B cell (primary cell): ENCODE measurements around the gene N4BP2. TPM values are rescaled to one million over a fixed set of nuclear protein-coding genes. Genes with fewer than 3 reads are reported as not detected.
A peak's percentile ranks its signal among the peaks of the same experiment; 100 is the strongest.

Source experiments
- ATAC-seq: fragments of 200-7000 bp; cut with Tn5 transposase; one replicate; pipeline ENCODE4 v1.10.0; 2021; ENCODE audit warnings: low read depth, mild to moderate bottlenecking, moderate number of reproducible peaks, moderate library complexity
- CTCF ChIA-PET: fragments of 350-600 bp; sonication (Branson Sonifier 250); formaldehyde crosslinking; loops from one replicate; lab custom pipeline; 2021; ENCODE audit warnings: antibody characterized with exemption, inconsistent platforms; lab: Charles Lee
- POLR2A ChIA-PET: fragments of 350-600 bp; sonication (Branson Sonifier 250); formaldehyde crosslinking; loops from one replicate; lab custom pipeline; 2021; ENCODE audit warnings: antibody characterized with exemption; lab: Charles Lee
- DNase-seq: peaks from one replicate; pipeline ENCODE4 v3.0.0; 2013
- H2AFZ ChIP-seq: 2 replicates; pipeline ENCODE4 v1.6.1; 2012; ENCODE audit warnings: mild to moderate bottlenecking, low read depth, low read length; ENCODE audit not compliant: insufficient read depth, poor library complexity, severe bottlenecking
- H3K27ac ChIP-seq, 2 donors: 1 replicate in 1 of 2; 2 replicates in 1 of 2; pipeline ENCODE4 v1.5.1; 2012 to 2013; ENCODE audit warnings: low read length in 2 of 2, mild to moderate bottlenecking in 2 of 2, moderate library complexity in 1 of 2
- H3K27me3 ChIP-seq, 4 experiments: fragments of 200-600 bp in 1 of 4; sonication (generic) in 1 of 4; replicated peaks in 1 of 4; 1 replicate in 2 of 4; 2 replicates in 2 of 4; pipeline versions ENCODE4 v1.6.1 to v1.7.0; 2013 to 2016; ENCODE audit warnings: low read length in 3 of 4, mild to moderate bottlenecking in 2 of 4, mixed read lengths in 1 of 4, moderate library complexity in 1 of 4; ENCODE audit not compliant: insufficient read depth in 4 of 4, control insufficient read depth in 3 of 4; ENCODE audit errors: control extremely low read depth in 1 of 4
- H3K36me3 ChIP-seq, 2 experiments: replicated peaks in 1 of 2; 1 replicate in 1 of 2; 2 replicates in 1 of 2; pipeline versions ENCODE4 v1.6.1 to v1.7.1; 2013; ENCODE audit warnings: low read length in 1 of 2; ENCODE audit not compliant: insufficient read depth in 2 of 2, control insufficient read depth in 1 of 2; ENCODE audit errors: control extremely low read depth in 1 of 2, extremely low read depth in 1 of 2
- H3K4me1 ChIP-seq, 2 donors: fragments of 200-600 bp in 1 of 2; sonication (generic) in 1 of 2; 1 replicate in 1 of 2; 2 replicates in 1 of 2; pipeline versions ENCODE4 v1.5.1 to v1.6.1; 2013 to 2017; ENCODE audit warnings: low read length in 2 of 2; ENCODE audit not compliant: control insufficient read depth in 2 of 2, insufficient read depth in 2 of 2
- H3K4me2 ChIP-seq: replicated peaks from 2 replicates; pipeline ENCODE3; 2012; ENCODE audit warnings: mild to moderate bottlenecking, low read depth, low read length; ENCODE audit not compliant: poor library complexity, severe bottlenecking
- H3K4me3 ChIP-seq, 5 experiments: fragments of 200-600 bp in 1 of 5; sonication (generic) in 1 of 5; 1 replicate in 3 of 5; 2 replicates in 2 of 5; pipeline versions ENCODE4 v1.5.1 to v1.7.0; 2011 to 2016; ENCODE audit warnings: low read length in 4 of 5, mild to moderate bottlenecking in 4 of 5, low read depth in 2 of 5, control low read depth in 1 of 5, moderate library complexity in 1 of 5; ENCODE audit not compliant: insufficient read depth in 1 of 5; ENCODE audit errors: control extremely low read depth in 1 of 5, extremely low read depth in 1 of 5
- H3K79me2 ChIP-seq: fragments of 200-600 bp; sonication (generic); one replicate; pipeline ENCODE4 v1.6.0; 2016; ENCODE audit warnings: low read length; ENCODE audit not compliant: control insufficient read depth, insufficient read depth
- H3K9ac ChIP-seq: fragments of 200-600 bp; sonication (generic); 2 replicates; pipeline ENCODE4 v1.6.1; 2017; ENCODE audit warnings: mild to moderate bottlenecking, low read length, moderate library complexity
- H3K9me3 ChIP-seq, 3 donors: one replicate each; pipeline versions ENCODE4 v1.6.1 to v1.7.1; 2013; ENCODE audit warnings: low read length in 2 of 3; ENCODE audit not compliant: control insufficient read depth in 2 of 3, insufficient read depth in 1 of 3; ENCODE audit errors: control extremely low read depth in 1 of 3
- H4K20me1 ChIP-seq: 2 replicates; pipeline ENCODE4 v1.6.0; 2012; ENCODE audit warnings: mild to moderate bottlenecking, low read length; ENCODE audit not compliant: insufficient read depth, control insufficient read depth, poor library complexity, severe bottlenecking
- H3K27ac Mint-ChIP-seq: one replicate; pipeline ENCODE4 v1.8.0; 2021; ENCODE audit warnings: mixed read lengths
- H3K27me3 Mint-ChIP-seq: one replicate; pipeline ENCODE4 v1.8.0; 2021; ENCODE audit warnings: mixed read lengths
- H3K4me1 Mint-ChIP-seq: one replicate; pipeline ENCODE4 v1.8.0; 2021; ENCODE audit warnings: mixed read lengths
- H3K4me3 Mint-ChIP-seq: one replicate; pipeline ENCODE4 v1.8.0; 2021; ENCODE audit warnings: mixed read lengths
- H3K9me3 Mint-ChIP-seq: one replicate; pipeline ENCODE4 v1.8.0; 2022; ENCODE audit warnings: mixed read lengths; ENCODE audit not compliant: insufficient read depth
- EZH2 ChIP-seq: IDR thresholded peaks from 2 replicates; pipeline ENCODE4 v1.6.1; 2012; ENCODE audit warnings: borderline replicate concordance, low read depth, mild to moderate bottlenecking, moderate library complexity, low read length; ENCODE audit not compliant: insufficient read depth, poor library complexity, severe bottlenecking
- WGBS: methylation state at CpG from one replicate; pipeline ENCODE4 v1.1.5; 2013; ENCODE audit warnings: missing lambda C conversion rate; ENCODE audit not compliant: insufficient coverage; 5-methylcytosine and 5-hydroxymethylcytosine counted together
- intact Hi-C: fragments of 100-400 bp; cut with micrococcal nuclease; formaldehyde crosslinking; loops from one replicate; pipeline ENCODE4 v1.10.0; 2022
- polyA plus RNA-seq: library from polyadenylated mRNA; depleted of rRNA; stranded (reverse); fragments of >200 nt; gene quantifications from 2 replicates; pipeline ENCODE4 v1.2.3, GENCODE V29; 2012
- total RNA-seq, 2 donors: library from RNA; stranded (reverse); fragments of 120-200 nt in 1 of 2; gene quantifications; 1 replicate in 1 of 2; 2 replicates in 1 of 2; pipeline versions ENCODE4 v1.2.3 to v1.2.4, GENCODE V29; 2013 to 2022
- TF ChIP-seq, protein P1 (sequence below): fragments of 200-600 bp; IDR thresholded peaks from one replicate; pipeline ENCODE4 v1.8.0; 2022; ENCODE audit warnings: antibody characterized with exemption, mild to moderate bottlenecking

Gene N4BP2
- total and polyA plus RNA-seq, 2 donors (not counting 1 experiment from before 2014, with no cell fraction given), result 2.4 to 12.8 TPM

DNA sequence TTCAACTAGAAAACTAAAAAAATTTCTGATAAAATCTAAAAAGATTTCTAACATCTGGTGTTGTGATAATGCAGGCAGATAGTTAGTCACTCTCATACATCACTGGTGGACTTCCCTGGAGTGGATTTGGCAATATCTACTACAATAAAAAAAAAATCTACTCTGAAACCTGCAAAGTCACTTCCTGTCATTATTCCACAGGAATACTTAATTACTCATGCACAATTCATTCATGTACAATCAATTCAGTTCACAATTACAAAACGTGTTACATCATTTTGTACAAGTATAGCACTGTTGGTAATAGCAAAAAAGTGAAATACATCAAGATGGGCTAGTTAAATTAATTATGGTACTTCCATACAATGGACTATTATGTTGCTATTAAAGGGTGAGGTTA is 123.7 kb downstream of the N4BP2 start:
- DNase-seq (no peak), ATAC-seq (no peak)
- Histone ChIP-seq H3K9ac (no peak overlapping the region), H3K79me2 (peaks cover 6% of the 10 kb centered on the region), H3K36me3 (no peaks in the 10 kb centered on the region), H3K27ac (no peak overlapping the region), H3K27me3 (no peaks in the 10 kb centered on the region), H3K4me2 (no peak overlapping the region), H2AFZ (no peak overlapping the region), H3K4me1 (peaks cover 35 to 42% of the 10 kb centered on the region in 2 donors), H3K9me3 (peaks cover 0 to 2% (median 0%) of the 10 kb centered on the region in 3 donors), H4K20me1 (no peaks in the 10 kb centered on the region), H3K4me3 (no peak overlapping the region)
- no peak overlapping the region for H3K27ac Mint-ChIP-seq
- intact Hi-C loops, result no loop called here
- TF ChIP-seq, protein P1, sequence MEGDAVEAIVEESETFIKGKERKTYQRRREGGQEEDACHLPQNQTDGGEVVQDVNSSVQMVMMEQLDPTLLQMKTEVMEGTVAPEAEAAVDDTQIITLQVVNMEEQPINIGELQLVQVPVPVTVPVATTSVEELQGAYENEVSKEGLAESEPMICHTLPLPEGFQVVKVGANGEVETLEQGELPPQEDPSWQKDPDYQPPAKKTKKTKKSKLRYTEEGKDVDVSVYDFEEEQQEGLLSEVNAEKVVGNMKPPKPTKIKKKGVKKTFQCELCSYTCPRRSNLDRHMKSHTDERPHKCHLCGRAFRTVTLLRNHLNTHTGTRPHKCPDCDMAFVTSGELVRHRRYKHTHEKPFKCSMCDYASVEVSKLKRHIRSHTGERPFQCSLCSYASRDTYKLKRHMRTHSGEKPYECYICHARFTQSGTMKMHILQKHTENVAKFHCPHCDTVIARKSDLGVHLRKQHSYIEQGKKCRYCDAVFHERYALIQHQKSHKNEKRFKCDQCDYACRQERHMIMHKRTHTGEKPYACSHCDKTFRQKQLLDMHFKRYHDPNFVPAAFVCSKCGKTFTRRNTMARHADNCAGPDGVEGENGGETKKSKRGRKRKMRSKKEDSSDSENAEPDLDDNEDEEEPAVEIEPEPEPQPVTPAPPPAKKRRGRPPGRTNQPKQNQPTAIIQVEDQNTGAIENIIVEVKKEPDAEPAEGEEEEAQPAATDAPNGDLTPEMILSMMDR, result no peak
- no peak for TF ChIP-seq EZH2
- CTCF ChIA-PET, result interaction anchor here (1.1 kb wide), 1 partner anchor 24 kb away, joined by 3 read pairs; no protein-coding TSS in a partner anchor
- H3K4me1 Mint-ChIP-seq, result peaks cover 45% of the 10 kb centered on the region
- H3K9me3 Mint-ChIP-seq, result no peaks in the 10 kb centered on the region
- H3K27me3 Mint-ChIP-seq, result no peaks in the 10 kb centered on the region
- no CpG with 5 or more reads among the region's 1 CpG for WGBS
- no peak overlapping the region for H3K4me3 Mint-ChIP-seq
- POLR2A ChIA-PET, result no interaction called here

DNA sequence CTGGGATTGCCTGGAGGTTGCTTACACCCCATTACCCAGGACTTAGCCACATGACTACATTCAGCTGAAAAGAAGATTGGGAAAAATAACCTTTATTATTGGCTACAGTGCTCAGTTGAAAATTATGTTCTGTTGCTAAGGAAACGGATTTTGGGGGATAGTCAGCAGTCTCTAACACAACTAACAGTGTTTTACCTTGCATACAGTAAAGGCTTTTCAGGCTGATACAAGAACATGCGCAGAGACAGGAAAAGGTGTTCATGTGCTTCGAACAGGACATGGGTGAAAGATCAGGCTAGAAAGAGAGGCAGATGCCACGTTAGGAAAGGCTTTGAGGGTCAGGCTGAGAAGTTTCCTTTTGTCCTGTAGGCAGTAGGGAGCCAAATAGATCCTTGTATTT is 125.4 kb downstream of the N4BP2 start:
- Histone ChIP-seq H2AFZ (peak overlapping the region; percentile 34), H3K36me3 (no peaks in the 10 kb centered on the region), H4K20me1 (no peaks in the 10 kb centered on the region), H3K27me3 (no peaks in the 10 kb centered on the region), H3K79me2 (peaks cover 13% of the 10 kb centered on the region), H3K9ac (no peak overlapping the region), H3K27ac (peak overlapping the region; percentile 55 to 57), H3K4me3 (peak overlapping the region in 1 of 5 experiments; percentile 8), H3K4me1 (peaks cover 44 to 55% of the 10 kb centered on the region in 2 donors), H3K4me2 (peak overlapping the region; percentile 55), H3K9me3 (peaks cover 0 to 2% (median 0%) of the 10 kb centered on the region in 3 donors)
- CTCF ChIA-PET, result interaction anchor here (1.0 to 9.3 kb wide), 5 partner anchors 9 to 128 kb away, joined by 3 to 93 read pairs (median 4); partner anchors contain the start of gene RHOH
- no peak for TF ChIP-seq EZH2
- TF ChIP-seq, protein P1, result no peak
- H3K9me3 Mint-ChIP-seq, result no peaks in the 10 kb centered on the region
- H3K4me1 Mint-ChIP-seq, result peaks cover 59% of the 10 kb centered on the region
- WGBS, result 0% methylated on average over 3 of the region's 4 CpGs
- no peaks in the 10 kb centered on the region for H3K27me3 Mint-ChIP-seq
- H3K27ac Mint-ChIP-seq, result peak overlapping the region; percentile 59
- POLR2A ChIA-PET, result no interaction called here
- intact Hi-C loops, result no loop called here
- H3K4me3 Mint-ChIP-seq, result peak overlapping the region; percentile 12
- DNase-seq (peak; percentile 56), ATAC-seq (no peak)
